ENCODE data around the gene PRAMEF20.
"Not testable (repeated sequence)": the region's sequence is repeated elsewhere in the genome, so short reads cannot be mapped to it uniquely, and the experiment has no call there.

DNA sequence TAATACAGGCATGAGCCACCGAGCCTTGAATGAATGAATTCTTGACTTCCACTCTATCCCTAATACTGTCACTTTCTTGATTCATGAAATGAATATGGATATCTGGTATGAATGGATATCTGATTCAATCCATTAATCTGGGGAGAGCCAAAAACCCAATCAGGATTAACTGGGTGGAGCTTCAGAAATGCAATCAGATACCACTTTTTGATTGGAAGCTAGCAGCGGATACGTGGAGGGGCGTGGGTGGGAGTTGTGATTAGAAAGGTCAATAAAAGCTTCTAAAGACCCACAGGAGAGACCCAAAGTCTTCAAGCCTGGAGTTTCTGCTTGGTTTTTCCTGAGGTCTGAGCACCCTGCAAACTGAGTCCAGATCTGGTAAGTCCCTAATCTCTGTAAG, at the start of gene PRAMEF20:
- TF ChIP-seq, protein P1, sequence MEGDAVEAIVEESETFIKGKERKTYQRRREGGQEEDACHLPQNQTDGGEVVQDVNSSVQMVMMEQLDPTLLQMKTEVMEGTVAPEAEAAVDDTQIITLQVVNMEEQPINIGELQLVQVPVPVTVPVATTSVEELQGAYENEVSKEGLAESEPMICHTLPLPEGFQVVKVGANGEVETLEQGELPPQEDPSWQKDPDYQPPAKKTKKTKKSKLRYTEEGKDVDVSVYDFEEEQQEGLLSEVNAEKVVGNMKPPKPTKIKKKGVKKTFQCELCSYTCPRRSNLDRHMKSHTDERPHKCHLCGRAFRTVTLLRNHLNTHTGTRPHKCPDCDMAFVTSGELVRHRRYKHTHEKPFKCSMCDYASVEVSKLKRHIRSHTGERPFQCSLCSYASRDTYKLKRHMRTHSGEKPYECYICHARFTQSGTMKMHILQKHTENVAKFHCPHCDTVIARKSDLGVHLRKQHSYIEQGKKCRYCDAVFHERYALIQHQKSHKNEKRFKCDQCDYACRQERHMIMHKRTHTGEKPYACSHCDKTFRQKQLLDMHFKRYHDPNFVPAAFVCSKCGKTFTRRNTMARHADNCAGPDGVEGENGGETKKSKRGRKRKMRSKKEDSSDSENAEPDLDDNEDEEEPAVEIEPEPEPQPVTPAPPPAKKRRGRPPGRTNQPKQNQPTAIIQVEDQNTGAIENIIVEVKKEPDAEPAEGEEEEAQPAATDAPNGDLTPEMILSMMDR (IDR thresholded peaks at IDR 0.05), result not testable (repeated sequence)
- not testable (repeated sequence) for TF ChIP-seq POLR2AphosphoS5, POLR2A (IDR thresholded peaks at IDR 0.05)

Data from sigmoid colon (tissue), 4 donors.